Osteoblast (primary cell): Measurements from ENCODE around the gene KCNQ1. TPM values are rescaled to one million over a fixed set of nuclear protein-coding genes. Genes with fewer than 3 reads are reported as not detected.

Experiments used
- DNase-seq: peaks from one replicate; pipeline ENCODE4 v3.0.0; 2011; ENCODE audit warnings: low spot score, mixed read lengths; ENCODE audit not compliant: insufficient read length; ENCODE audit errors: missing footprints
- H2AFZ ChIP-seq: 2 replicates; pipeline ENCODE4 v1.6.0; 2011; ENCODE audit warnings: mild to moderate bottlenecking, low read length
- H3K27ac ChIP-seq: 2 replicates; pipeline ENCODE4 v1.5.1; 2011; ENCODE audit warnings: mild to moderate bottlenecking, low read depth, low read length, moderate library complexity
- H3K27me3 ChIP-seq: 2 replicates; pipeline ENCODE4 v1.6.0; 2012; ENCODE audit warnings: mild to moderate bottlenecking, control low read depth, inconsistent platforms, low read length, moderate library complexity; ENCODE audit not compliant: insufficient read depth
- H3K36me3 ChIP-seq: 2 replicates; pipeline ENCODE4 v1.5.1; 2011; ENCODE audit warnings: mild to moderate bottlenecking, low read length, control low read depth, moderate library complexity; ENCODE audit not compliant: insufficient read depth
- H3K4me1 ChIP-seq: 2 replicates; pipeline ENCODE4 v1.5.1; 2011; ENCODE audit warnings: mild to moderate bottlenecking, low read length, control low read depth, moderate library complexity; ENCODE audit not compliant: insufficient read depth
- H3K4me2 ChIP-seq: 2 replicates; pipeline ENCODE4 v1.6.0; 2011; ENCODE audit warnings: mild to moderate bottlenecking, low read length; ENCODE audit not compliant: insufficient read depth
- H3K4me3 ChIP-seq: fragments of 200-600 bp; sonication (generic); 3 replicates; pipeline ENCODE4 v1.5.1; 2012; ENCODE audit warnings: mild to moderate bottlenecking, low read length, inconsistent platforms; ENCODE audit not compliant: insufficient read depth
- H3K79me2 ChIP-seq: 2 replicates; pipeline ENCODE4 v1.6.0; 2012; ENCODE audit warnings: mild to moderate bottlenecking, low read length, control low read depth, inconsistent platforms; ENCODE audit not compliant: insufficient read depth
- H3K9me3 ChIP-seq: 2 replicates; pipeline ENCODE4 v1.5.1; 2011; ENCODE audit warnings: low read depth, low read length, control low read depth
- H4K20me1 ChIP-seq: 2 replicates; pipeline ENCODE4 v1.6.0; 2012; ENCODE audit warnings: mild to moderate bottlenecking, low read length, control low read depth; ENCODE audit not compliant: insufficient read depth
- total RNA-seq: library from RNA; depleted of rRNA; stranded (reverse); fragments of >200 nt; gene quantifications from 2 replicates; pipeline ENCODE4 v1.2.3, GENCODE V29; 2012
- TF ChIP-seq, protein P1 (sequence below): IDR thresholded peaks from 2 replicates; pipeline ENCODE4 v1.5.1; 2011; ENCODE audit warnings: mild to moderate bottlenecking, low read depth, low read length, moderate library complexity; ENCODE audit errors: extremely low read depth

Gene KCNQ1
- total RNA-seq, 1 donor: not detected

DNA sequence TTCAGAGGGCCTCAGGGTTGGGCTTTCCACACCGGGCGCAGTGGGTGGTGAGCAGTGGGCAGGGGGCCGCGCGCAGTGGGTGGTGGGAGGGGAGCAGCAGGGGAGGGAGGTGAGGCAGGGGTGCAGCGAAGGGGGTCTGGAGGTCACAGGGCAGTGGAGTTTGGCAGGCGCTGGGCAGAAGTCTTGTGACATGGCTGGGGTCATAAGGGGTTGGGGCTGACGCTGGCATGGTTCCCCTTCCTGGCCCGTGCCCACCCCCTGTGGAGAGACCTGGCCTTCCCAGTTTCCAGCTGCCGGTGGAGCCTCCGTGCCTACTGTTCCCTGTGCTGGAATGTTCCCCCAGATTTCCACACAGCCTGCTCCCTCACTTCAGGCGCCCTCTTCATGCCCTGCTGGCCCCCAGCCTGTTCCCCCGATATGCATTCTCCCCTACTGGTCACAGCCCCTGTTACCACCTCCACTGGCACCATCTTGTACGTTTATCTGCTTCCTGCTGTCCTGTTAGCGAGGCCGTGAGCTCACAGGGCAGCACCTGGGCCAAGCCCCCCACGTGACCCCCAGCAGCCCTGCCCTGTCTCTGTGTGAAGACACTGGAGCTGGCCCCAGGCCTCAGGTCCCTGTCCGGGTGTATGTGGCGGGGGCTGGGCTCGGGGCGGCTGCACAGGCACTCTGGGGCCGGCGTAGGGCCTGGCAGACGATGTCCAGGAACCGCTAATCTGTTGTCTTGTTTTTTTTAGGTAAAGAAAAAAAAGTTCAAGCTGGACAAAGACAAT is 143.4 kb downstream of the KCNQ1 start:
- TF ChIP-seq, protein P1, sequence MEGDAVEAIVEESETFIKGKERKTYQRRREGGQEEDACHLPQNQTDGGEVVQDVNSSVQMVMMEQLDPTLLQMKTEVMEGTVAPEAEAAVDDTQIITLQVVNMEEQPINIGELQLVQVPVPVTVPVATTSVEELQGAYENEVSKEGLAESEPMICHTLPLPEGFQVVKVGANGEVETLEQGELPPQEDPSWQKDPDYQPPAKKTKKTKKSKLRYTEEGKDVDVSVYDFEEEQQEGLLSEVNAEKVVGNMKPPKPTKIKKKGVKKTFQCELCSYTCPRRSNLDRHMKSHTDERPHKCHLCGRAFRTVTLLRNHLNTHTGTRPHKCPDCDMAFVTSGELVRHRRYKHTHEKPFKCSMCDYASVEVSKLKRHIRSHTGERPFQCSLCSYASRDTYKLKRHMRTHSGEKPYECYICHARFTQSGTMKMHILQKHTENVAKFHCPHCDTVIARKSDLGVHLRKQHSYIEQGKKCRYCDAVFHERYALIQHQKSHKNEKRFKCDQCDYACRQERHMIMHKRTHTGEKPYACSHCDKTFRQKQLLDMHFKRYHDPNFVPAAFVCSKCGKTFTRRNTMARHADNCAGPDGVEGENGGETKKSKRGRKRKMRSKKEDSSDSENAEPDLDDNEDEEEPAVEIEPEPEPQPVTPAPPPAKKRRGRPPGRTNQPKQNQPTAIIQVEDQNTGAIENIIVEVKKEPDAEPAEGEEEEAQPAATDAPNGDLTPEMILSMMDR: no peak
- no peaks in the 10 kb centered on the region for H3K9me3 ChIP-seq
- no peaks in the 10 kb centered on the region for H4K20me1 ChIP-seq
- no peaks in the 10 kb centered on the region for H3K36me3 ChIP-seq
- no peak overlapping the region for H2AFZ ChIP-seq
- H3K4me1 ChIP-seq: no peaks in the 10 kb centered on the region
- DNase-seq: peak; percentile 75
- no peaks in the 10 kb centered on the region for H3K27me3 ChIP-seq
- H3K27ac ChIP-seq: no peak overlapping the region
- no peak overlapping the region for H3K4me3 ChIP-seq
- H3K79me2 ChIP-seq: no peaks in the 10 kb centered on the region
- H3K4me2 ChIP-seq: no peak overlapping the region

DNA sequence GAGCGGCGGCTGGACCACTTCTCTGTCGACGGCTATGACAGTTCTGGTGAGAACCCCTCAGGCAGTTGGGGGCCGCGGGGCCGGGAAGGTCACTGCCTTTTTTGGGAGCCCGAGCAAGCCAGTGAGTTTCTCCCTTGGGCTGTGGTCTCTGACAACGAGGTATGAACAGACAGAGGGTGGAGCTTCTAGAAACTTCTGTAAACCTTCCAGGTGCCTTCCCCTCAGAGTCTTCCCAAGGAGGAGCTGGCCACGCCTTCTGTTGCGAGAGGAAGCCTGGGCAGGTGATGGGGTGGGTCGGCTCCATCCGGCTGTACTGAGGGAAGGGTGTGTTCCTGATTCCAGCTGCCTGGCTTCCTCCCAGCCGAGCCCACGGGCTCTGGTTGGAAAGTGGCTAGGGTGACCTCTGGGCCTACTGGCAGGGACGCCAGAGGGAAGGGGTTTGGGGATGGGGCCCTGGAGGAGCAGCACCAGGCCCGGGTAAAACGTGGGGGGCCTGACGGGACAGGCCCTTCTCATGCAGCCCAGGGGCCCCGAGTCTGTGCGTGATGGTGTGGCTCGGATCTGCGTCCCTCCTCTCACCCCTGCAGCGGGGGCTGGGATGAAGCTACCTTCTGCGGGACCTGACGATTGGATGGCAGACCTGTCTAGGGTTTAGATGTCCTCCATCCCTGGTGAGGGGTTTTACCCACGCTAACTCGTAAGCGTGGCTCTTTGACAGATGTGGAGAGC is 144.2 kb downstream of the KCNQ1 start:
- H3K9me3 ChIP-seq: peaks cover 4% of the 10 kb centered on the region
- TF ChIP-seq, protein P1: no peak
- no peak overlapping the region for H3K27ac ChIP-seq
- H3K4me2 ChIP-seq: no peak overlapping the region
- no peak overlapping the region for H3K4me3 ChIP-seq
- no peak overlapping the region for H2AFZ ChIP-seq
- H3K27me3 ChIP-seq: no peaks in the 10 kb centered on the region
- no peaks in the 10 kb centered on the region for H4K20me1 ChIP-seq
- H3K36me3 ChIP-seq: no peaks in the 10 kb centered on the region
- peak; percentile 57 for DNase-seq
- H3K79me2 ChIP-seq: no peaks in the 10 kb centered on the region
- no peaks in the 10 kb centered on the region for H3K4me1 ChIP-seq

DNA sequence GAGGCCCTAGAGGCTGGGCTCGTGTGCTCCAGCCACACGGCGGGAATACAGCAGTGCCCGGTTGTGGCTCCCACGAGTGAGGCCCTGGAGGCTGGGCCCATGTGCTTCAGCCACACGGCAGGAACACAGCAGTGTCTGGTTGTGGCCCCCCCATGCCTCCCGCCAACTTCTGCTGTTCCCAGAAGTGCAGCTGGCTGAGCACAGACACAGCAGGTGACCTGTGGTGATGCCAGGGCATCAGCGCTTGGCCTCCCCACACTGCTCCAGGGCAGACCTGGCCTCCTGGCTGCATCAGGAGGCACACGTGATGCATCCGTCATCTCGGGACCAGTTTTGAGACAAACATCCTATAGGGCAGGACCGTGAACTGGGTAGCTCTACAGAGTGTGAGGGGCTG is 144.7 kb downstream of the KCNQ1 start:
- TF ChIP-seq, protein P1: no peak
- Histone ChIP-seq H3K79me2 (no peaks in the 10 kb centered on the region), H3K4me1 (no peaks in the 10 kb centered on the region), H3K9me3 (peaks cover 4% of the 10 kb centered on the region), H3K4me3 (no peak overlapping the region), H3K4me2 (no peak overlapping the region), H3K27me3 (no peaks in the 10 kb centered on the region), H3K36me3 (no peaks in the 10 kb centered on the region), H4K20me1 (no peaks in the 10 kb centered on the region), H3K27ac (no peak overlapping the region), H2AFZ (no peak overlapping the region)
- DNase-seq: no peak
